Bronchus fibroblast of lung (primary cell): ENCODE data around the gene WDR44. TPM values are rescaled to one million over a fixed set of nuclear protein-coding genes. Genes with fewer than 3 reads are reported as not detected.

Experiments
- total RNA-seq: library from RNA; depleted of rRNA; stranded (reverse); fragments of >200 nt; gene quantifications from 2 replicates; pipeline ENCODE4 v1.2.3, GENCODE V29; 2015

WDR44 gene
- total RNA-seq, result 8.2 and 10.4 TPM in 2 replicates

GRCh38 chrX:118345464-118346257 lies at the start of gene WDR44:
TSS of gene WDR44 (plus strand) at chrX:118346106. CDS start at chrX:118346504, 398 bp downstream.

GRCh38 chrX:118495061-118495921 lies 149.4 kb downstream of the WDR44 start, which contains the start of gene DOCK11:
TSS of gene DOCK11 (plus strand) at chrX:118495815. CDS start at chrX:118495972, 157 bp downstream.

Other genes starting within 250 kb of the WDR44 start
- 3.2 and 4.8 TPM in 2 replicates for gene KLHL13, start 229.3 kb upstream of the WDR44 start, total RNA-seq
- 13.1 and 13.5 TPM in 2 replicates for gene DOCK11, start 149.7 kb downstream of the WDR44 start, total RNA-seq